ENCODE measurements around the gene THSD4. TPM values are rescaled to one million over a fixed set of nuclear protein-coding genes. Genes with fewer than 3 reads are reported as not detected.

THSD4 gene
- total RNA-seq, 1 donor from 2014 or later: 1.4 TPM

DNA sequence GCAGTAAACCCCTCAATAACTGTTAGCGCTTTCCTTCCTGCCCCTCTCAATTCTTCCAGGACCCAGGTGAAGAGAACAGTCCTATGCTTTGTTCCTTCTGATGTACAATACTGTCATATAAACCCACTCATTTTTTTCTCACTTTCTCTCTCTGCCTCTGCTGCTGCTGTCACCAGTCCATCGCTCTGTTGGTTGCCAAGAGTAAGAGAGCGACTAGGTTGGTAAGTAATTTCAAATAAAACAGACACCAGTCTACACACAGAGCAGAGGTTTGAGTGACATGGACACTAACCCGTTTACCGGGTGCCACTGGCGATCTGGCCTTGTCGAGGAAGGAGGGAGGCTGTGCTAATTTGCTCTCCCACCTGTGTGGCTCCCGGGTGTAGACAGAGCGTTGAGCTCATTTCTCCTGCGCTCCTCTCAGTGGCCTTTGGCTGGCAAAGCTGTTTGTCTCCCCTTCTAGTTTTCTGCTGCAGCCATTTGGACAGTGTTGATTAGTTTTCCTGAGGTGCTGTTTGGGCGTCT is 215.4 kb downstream of the THSD4 start:
- Mint-ChIP-seq H3K36me3 (ENCODE audit: low read depth) (no peaks in the 10 kb centered on the region), H3K4me3 (no peak overlapping the region), H3K9me3 (no peaks in the 10 kb centered on the region), H3K27me3 (ENCODE audit: low read depth) (no peaks in the 10 kb centered on the region), H3K4me1 (no peaks in the 10 kb centered on the region), H3K27ac (ENCODE audit: unreplicated experiment) (no peak overlapping the region)
- TF ChIP-seq, protein P1, sequence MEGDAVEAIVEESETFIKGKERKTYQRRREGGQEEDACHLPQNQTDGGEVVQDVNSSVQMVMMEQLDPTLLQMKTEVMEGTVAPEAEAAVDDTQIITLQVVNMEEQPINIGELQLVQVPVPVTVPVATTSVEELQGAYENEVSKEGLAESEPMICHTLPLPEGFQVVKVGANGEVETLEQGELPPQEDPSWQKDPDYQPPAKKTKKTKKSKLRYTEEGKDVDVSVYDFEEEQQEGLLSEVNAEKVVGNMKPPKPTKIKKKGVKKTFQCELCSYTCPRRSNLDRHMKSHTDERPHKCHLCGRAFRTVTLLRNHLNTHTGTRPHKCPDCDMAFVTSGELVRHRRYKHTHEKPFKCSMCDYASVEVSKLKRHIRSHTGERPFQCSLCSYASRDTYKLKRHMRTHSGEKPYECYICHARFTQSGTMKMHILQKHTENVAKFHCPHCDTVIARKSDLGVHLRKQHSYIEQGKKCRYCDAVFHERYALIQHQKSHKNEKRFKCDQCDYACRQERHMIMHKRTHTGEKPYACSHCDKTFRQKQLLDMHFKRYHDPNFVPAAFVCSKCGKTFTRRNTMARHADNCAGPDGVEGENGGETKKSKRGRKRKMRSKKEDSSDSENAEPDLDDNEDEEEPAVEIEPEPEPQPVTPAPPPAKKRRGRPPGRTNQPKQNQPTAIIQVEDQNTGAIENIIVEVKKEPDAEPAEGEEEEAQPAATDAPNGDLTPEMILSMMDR (conservative IDR thresholded peaks at IDR 0.05): no peak
- no peak for DNase-seq (ENCODE audit: low read depth, low spot score)

DNA sequence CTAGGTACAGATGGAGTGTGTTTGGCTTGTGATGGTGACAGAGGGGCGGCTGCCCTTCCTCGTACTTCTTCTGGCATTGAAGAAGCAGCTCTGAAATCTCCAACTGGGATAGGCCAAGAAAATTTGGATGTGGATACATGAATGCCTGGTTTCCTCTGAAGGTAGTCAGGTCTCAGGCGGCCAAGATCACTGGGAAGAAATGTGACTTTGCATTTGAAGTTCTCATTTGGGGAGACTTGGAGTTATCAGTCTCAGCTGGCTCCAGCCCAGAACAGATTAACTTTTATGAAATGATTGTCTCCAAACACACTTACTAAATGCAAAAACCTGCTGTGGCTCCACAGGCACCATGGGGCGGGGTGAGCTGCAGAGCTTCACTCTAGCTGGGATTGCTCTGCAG is 215.9 kb downstream of the THSD4 start:
- H3K36me3 Mint-ChIP-seq (ENCODE audit: low read depth): no peaks in the 10 kb centered on the region
- H3K27me3 Mint-ChIP-seq (ENCODE audit: low read depth): no peaks in the 10 kb centered on the region
- H3K27ac Mint-ChIP-seq (ENCODE audit: unreplicated experiment): no peak overlapping the region
- H3K9me3 Mint-ChIP-seq: no peaks in the 10 kb centered on the region
- TF ChIP-seq, protein P1 (conservative IDR thresholded peaks at IDR 0.05): no peak
- DNase-seq (ENCODE audit: low read depth, low spot score): no peak
- no peaks in the 10 kb centered on the region for H3K4me1 Mint-ChIP-seq
- H3K4me3 Mint-ChIP-seq: no peak overlapping the region

DNA sequence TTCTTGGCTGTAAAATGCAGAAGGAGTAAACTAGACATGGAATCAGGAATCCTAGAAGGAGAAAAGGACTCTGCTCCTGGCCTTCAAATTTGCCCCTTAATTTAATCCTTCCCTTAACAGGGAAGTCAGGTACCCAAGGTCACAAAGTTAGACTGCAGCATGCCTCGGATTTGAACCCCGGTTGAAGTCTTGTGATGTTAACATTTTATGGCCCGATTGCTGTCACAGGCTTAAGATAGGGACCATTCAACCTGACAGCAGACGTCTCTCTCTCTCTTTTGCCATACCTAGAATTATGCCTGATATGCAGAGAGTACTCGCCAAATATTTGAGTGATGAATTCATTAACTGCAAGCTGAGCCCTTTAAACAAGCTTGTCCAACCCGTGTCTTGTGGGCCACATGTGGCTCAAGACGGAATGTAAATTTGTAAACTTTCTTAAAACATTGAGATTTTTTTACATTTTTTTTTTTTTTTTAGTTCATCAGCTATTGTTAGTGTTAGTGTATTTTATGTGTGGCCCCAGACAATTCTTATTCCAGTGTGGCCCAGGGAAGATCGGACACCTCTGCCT is 217.2 kb downstream of the THSD4 start:
- no peaks in the 10 kb centered on the region for H3K4me1 Mint-ChIP-seq

DNA sequence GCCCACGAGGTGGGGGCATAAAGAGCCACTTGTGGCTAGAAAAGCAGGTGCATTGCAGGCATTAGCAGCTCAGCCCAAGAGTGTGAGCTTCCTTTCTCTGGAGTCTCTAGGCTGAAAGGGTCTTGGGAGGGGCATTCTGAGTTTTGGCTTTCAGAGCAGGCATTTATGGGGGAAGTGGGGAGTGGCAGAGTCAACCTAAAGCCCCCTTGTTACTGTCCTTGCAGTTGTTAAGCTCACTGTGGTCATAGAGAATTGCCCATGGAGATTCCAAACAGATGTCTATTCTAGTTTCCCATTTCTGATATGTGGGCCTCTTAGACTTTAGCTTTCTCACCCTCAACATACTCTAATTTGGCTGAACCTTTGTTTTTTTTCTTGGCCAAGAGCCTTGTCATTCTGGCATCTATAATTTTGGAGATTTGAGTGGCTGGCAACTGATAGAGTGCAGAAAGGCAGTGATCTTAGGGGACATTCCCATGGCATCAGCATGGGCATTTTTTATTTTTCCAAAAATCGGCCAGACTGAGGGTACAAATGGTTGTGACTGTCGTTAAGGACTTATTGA is 217.9 kb downstream of the THSD4 start:
- TF ChIP-seq, protein P1 (conservative IDR thresholded peaks at IDR 0.05): no peak
- Mint-ChIP-seq H3K27ac (ENCODE audit: unreplicated experiment) (no peak overlapping the region), H3K4me3 (no peak overlapping the region), H3K36me3 (ENCODE audit: low read depth) (no peaks in the 10 kb centered on the region), H3K27me3 (ENCODE audit: low read depth) (no peaks in the 10 kb centered on the region), H3K4me1 (no peaks in the 10 kb centered on the region), H3K9me3 (no peaks in the 10 kb centered on the region)
- DNase-seq (ENCODE audit: low read depth, low spot score): no peak

More for the DNA sequence above, 217.2 kb downstream of the THSD4 start:
- no peaks in the 10 kb centered on the region for H3K27me3 Mint-ChIP-seq (ENCODE audit: low read depth)
- TF ChIP-seq, protein P1 (conservative IDR thresholded peaks at IDR 0.05): no peak
- H3K27ac Mint-ChIP-seq (ENCODE audit: unreplicated experiment): no peak overlapping the region
- no peak overlapping the region for H3K4me3 Mint-ChIP-seq
- H3K9me3 Mint-ChIP-seq: no peaks in the 10 kb centered on the region
- H3K36me3 Mint-ChIP-seq (ENCODE audit: low read depth): no peaks in the 10 kb centered on the region
- no peak for DNase-seq (ENCODE audit: low read depth, low spot score)

DNA sequence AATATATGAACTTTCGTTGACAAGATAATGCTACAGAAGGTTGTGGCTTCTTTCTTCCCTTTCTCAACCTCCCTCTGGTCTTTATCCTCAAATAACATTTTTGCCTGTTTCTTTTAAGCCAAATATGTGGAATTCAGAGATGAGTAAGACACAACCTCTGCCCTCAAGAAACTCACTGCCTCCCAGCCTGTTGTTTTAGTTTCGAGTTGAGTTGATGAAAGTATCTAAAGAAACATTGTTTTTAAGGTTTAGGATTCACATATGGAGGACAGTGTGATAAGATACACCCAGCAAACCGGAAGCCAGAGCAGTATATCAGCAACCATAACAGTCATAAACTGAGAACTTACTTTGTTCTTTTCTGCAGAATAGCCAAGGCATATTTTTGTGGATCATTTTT is 218.6 kb downstream of the THSD4 start:
- Mint-ChIP-seq H3K36me3 (ENCODE audit: low read depth) (no peaks in the 10 kb centered on the region), H3K4me1 (peaks cover 6% of the 10 kb centered on the region), H3K27me3 (ENCODE audit: low read depth) (no peaks in the 10 kb centered on the region), H3K4me3 (no peak overlapping the region), H3K27ac (ENCODE audit: unreplicated experiment) (no peak overlapping the region), H3K9me3 (no peaks in the 10 kb centered on the region)
- DNase-seq (ENCODE audit: low read depth, low spot score): no peak
- TF ChIP-seq, protein P1 (conservative IDR thresholded peaks at IDR 0.05): no peak
